Measurements from ENCODE around the gene STS.

Gene STS

DNA sequence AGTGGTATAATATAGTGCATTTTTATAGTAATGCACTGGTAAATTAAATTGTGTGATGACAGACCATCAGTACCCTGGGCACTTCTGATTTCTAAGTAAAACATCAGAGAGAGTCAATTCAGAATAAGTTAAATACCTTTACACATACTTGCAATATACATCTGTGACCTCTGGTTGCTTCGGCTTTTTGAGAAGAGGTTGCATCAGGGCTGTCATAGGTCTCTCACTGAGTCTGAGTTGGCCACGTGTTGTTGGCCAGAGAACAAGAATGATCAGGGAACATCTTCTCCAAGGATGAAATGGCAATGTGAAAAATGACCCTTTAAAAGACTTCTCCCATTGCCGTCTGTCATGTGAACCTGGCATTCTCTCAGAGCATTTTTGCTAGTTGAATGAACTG, 37.3 kb downstream of the STS start:
- no peak for DNase-seq

DNA sequence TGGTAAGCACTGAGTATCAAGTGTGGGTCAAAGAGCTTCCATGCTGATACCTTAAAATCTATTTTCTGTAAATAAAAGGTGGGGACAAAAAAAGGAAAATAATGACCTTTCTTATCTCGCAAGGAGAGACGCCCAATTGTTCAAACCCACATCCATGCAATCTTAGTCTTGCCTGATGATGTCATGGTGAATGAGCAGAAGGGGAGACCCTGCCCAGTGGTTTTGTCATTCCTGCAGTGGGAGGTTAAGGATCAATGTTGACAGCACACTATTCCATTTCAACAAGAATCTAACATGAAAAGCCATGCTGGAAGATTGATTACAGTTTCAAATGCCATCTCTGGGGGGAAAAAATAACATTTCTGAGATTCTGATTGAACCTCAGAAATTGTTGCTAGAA, 41.2 kb downstream of the STS start:
- DNase-seq, result no peak

GRCh38 chrX:7190157-7190556, 42.6 kb downstream of the STS start:
- DNase-seq, result no peak

DNA sequence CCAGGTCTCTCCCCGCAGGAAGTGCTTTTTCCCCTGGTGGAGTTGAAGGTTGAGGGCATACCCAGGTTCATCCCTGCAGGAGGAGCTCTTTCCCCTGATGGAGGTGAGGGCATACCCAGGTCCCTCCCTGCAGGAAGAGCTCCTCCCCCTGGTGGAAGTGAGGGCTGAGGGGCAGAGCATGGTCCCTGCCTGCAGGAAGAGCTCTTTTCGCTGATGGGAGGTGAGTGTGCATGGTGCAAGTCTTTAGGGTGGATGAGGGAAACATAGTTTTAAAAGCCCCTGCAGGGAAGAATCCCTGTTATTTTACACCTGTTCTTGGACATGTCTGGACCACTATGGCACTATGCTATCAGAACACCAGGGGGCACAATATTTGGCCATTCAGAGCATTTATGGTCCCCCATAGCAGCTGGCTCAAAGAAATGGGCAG, 44.2 kb downstream of the STS start:
- DNase-seq, result no peak

DNA sequence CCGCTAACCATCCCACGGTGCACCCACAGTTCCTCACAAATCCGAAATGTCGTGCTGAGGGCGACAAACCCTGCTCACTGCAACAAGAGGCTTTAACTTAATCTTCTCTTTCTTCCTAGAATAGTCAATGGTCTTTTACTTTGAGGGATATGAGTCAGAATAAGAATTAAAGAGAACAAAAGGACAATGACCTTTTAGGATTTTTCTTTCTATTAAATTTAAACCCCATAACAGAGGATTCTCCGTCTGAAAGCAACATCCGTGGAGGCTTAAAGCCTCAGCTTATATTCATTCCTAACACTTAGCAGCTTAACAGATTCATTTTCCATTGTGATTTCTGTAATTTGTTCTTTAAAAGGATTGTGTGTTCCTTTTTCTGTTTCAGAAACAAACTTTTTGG, 45.4 kb downstream of the STS start:
- DNase-seq, result no peak

GRCh38 chrX:7194606-7195005, 47.1 kb downstream of the STS start:
- DNase-seq, result no peak
